NCI-H2196 (cell line): ENCODE data around the gene IGLL5.

ENCODE experiments used
- DNase-seq: peaks from one replicate; lab custom pipeline; 2025; ENCODE audit not compliant: unreplicated experiment; lab: John Stamatoyannopoulos, UW

Gene IGLL5

GRCh38 chr22:22858559-22858937 lies 29.1 kb upstream of the IGLL5 start:
- no peak for DNase-seq

- DNase-seq: no peak
Measured at GRCh38 chr22:22863001-22863400, 24.6 kb upstream of the IGLL5 start.

- DNase-seq: no peak
Measured at GRCh38 chr22:22865311-22866072, 22.1 kb upstream of the IGLL5 start.

GRCh38 chr22:22866381-22867111 lies 21.1 kb upstream of the IGLL5 start:
- no peak for DNase-seq

GRCh38 chr22:22867996-22868715 lies 19.5 kb upstream of the IGLL5 start:
- no peak for DNase-seq

GRCh38 chr22:22870577-22871404 lies 16.8 kb upstream of the IGLL5 start:
- DNase-seq: no peak

GRCh38 chr22:22871536-22872278 lies 15.9 kb upstream of the IGLL5 start:
- DNase-seq: no peak

GRCh38 chr22:22872722-22873708 lies 14.6 kb upstream of the IGLL5 start:
- no peak for DNase-seq

GRCh38 chr22:22877523-22878210 lies 9.9 kb upstream of the IGLL5 start:
- peak; percentile 48 for DNase-seq

- no peak for DNase-seq
Measured at GRCh38 chr22:22878211-22878570, 9.4 kb upstream of the IGLL5 start.

- no peak for DNase-seq
Measured at GRCh38 chr22:22878801-22879674, 8.6 kb upstream of the IGLL5 start.

GRCh38 chr22:22879675-22880155 lies 7.9 kb upstream of the IGLL5 start:
- DNase-seq: no peak

GRCh38 chr22:22880645-22881044 lies 7.0 kb upstream of the IGLL5 start:
- DNase-seq: no peak

GRCh38 chr22:22881116-22882000 lies 6.3 kb upstream of the IGLL5 start:
- DNase-seq: no peak

GRCh38 chr22:22882033-22882717 lies 5.4 kb upstream of the IGLL5 start:
- no peak for DNase-seq
